Testis (tissue), 2 donors: ENCODE data around the gene SLC24A3.
"Not testable (repeated sequence)": the region's sequence is repeated elsewhere in the genome, so short reads cannot be mapped to it uniquely, and the experiment has no call there.

Experiments used
- POLR2A ChIP-seq: fragments of 450-650 bp; IDR thresholded peaks from one replicate; pipeline ENCODE4 v1.6.1; 2017; ENCODE audit warnings: antibody characterized with exemption, mild to moderate bottlenecking, moderate library complexity
- TF ChIP-seq, protein P1 (sequence below), 3 experiments: fragments of 450-650 bp in 2 of 3; fragments of 200-600 bp in 1 of 3; sonication (generic) in 1 of 3; IDR thresholded peaks; one replicate each; pipeline ENCODE4 v1.5.1; 2016 to 2019; ENCODE audit warnings: antibody characterized with exemption in 3 of 3, mild to moderate bottlenecking in 2 of 3, moderate library complexity in 1 of 3

DNA sequence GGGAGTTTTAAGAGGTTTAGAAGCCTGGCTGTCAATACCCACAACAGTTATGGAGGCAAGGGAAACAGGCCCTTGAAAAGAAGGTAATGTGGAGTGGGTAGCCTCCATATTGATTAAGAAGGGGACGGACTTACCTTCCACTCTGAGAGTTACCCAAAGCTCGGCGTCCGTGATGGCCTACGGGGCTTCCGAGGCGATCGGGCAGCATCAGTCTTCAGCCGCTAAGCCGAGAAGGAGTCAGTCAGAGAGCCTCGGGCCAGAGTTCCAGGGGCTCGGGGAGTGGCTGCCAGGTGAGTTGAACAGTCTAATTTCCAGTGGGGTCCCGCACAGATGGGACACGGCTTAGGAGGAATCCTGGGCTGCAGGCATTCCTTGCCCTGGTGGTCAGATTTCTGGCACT, 541.8 kb downstream of the SLC24A3 start:
- not testable (repeated sequence) for TF ChIP-seq POLR2A
- TF ChIP-seq, protein P1, sequence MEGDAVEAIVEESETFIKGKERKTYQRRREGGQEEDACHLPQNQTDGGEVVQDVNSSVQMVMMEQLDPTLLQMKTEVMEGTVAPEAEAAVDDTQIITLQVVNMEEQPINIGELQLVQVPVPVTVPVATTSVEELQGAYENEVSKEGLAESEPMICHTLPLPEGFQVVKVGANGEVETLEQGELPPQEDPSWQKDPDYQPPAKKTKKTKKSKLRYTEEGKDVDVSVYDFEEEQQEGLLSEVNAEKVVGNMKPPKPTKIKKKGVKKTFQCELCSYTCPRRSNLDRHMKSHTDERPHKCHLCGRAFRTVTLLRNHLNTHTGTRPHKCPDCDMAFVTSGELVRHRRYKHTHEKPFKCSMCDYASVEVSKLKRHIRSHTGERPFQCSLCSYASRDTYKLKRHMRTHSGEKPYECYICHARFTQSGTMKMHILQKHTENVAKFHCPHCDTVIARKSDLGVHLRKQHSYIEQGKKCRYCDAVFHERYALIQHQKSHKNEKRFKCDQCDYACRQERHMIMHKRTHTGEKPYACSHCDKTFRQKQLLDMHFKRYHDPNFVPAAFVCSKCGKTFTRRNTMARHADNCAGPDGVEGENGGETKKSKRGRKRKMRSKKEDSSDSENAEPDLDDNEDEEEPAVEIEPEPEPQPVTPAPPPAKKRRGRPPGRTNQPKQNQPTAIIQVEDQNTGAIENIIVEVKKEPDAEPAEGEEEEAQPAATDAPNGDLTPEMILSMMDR (IDR thresholded peaks at IDR 0.05): not testable (repeated sequence)
